AG09319 (cell line): Measurements from ENCODE around the gene BATF3.

ENCODE experiments used
- DNase-seq: peaks from one replicate; pipeline ENCODE4 v3.0.0-alpha.2; 2010; ENCODE audit warnings: low read depth; ENCODE audit errors: extremely low read depth
- TF ChIP-seq, protein P1 (sequence below): IDR thresholded peaks from 2 replicates; pipeline ENCODE4 v1.5.1; 2011; ENCODE audit warnings: low read depth, mild to moderate bottlenecking, inconsistent platforms, low read length, moderate library complexity

BATF3 gene

DNA sequence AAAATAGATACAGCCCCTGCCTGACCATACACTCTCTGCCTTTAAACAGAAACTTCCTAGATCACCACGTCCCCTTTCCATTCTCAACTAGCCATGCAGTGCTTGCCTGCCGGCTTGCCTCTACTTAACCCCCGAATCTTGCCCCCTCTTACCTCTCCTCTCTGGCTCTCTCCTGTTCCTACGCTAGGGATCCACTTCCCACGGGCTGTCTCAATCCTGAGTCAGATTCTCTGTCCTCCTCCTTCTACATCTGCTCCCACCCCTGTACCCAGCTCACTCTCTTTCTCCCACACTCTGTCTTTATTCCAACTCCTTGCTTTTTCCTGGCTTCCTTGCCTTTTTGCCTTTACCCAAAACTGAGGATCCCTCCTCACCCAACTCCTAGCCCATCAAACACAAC, 61.7 kb downstream of the BATF3 start:
- TF ChIP-seq, protein P1, sequence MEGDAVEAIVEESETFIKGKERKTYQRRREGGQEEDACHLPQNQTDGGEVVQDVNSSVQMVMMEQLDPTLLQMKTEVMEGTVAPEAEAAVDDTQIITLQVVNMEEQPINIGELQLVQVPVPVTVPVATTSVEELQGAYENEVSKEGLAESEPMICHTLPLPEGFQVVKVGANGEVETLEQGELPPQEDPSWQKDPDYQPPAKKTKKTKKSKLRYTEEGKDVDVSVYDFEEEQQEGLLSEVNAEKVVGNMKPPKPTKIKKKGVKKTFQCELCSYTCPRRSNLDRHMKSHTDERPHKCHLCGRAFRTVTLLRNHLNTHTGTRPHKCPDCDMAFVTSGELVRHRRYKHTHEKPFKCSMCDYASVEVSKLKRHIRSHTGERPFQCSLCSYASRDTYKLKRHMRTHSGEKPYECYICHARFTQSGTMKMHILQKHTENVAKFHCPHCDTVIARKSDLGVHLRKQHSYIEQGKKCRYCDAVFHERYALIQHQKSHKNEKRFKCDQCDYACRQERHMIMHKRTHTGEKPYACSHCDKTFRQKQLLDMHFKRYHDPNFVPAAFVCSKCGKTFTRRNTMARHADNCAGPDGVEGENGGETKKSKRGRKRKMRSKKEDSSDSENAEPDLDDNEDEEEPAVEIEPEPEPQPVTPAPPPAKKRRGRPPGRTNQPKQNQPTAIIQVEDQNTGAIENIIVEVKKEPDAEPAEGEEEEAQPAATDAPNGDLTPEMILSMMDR: no peak
- no peak for DNase-seq
